ENCODE results near the gene TFB2M.

TFB2M gene

GRCh38 chr1:246511203-246511602, 54.9 kb downstream of the TFB2M start:
- no peak for DNase-seq

DNA sequence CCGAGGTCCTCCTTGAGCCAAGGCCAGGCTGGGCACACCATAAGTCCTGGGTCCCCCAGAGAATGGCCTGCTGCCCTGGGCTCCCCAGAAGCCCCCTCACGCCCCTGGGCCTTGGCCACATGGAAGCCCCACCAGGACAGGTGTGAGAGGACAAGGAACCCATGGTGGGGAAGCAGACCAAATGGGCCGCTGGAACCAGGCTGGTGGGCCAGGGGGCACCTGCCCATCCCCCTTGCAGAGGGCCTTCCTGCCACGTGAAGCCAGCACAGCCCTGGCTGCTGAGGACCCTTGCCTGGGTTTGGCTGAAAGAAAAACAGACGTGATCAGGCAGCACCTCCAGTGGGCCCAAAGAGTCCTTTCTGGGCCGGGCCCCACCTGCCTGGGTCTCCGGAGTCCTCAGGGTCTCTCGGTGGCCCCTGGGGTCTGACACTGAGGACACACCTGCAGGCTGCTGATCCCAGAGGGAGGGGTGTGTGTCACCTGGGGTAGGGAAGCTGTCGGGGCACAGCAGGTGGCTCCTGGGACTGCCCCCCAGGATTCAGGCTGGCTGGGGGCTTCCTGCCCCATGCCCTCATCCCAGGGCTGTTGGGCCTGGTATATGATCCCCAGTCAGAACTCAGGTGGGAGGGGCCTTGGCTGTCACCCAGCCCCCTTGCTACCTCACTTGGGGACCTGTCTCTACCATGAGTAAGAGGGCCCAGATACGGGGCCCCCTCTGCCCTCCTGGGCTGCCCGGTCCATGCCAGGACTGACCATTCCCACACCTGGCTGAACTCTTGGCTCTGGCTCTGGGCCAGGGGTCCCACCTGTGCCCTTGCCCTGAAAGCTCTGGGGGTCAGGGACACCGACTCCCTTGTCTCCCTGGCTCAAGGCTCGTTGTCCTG, 55.7 kb downstream of the TFB2M start:
- no peak for DNase-seq

DNA sequence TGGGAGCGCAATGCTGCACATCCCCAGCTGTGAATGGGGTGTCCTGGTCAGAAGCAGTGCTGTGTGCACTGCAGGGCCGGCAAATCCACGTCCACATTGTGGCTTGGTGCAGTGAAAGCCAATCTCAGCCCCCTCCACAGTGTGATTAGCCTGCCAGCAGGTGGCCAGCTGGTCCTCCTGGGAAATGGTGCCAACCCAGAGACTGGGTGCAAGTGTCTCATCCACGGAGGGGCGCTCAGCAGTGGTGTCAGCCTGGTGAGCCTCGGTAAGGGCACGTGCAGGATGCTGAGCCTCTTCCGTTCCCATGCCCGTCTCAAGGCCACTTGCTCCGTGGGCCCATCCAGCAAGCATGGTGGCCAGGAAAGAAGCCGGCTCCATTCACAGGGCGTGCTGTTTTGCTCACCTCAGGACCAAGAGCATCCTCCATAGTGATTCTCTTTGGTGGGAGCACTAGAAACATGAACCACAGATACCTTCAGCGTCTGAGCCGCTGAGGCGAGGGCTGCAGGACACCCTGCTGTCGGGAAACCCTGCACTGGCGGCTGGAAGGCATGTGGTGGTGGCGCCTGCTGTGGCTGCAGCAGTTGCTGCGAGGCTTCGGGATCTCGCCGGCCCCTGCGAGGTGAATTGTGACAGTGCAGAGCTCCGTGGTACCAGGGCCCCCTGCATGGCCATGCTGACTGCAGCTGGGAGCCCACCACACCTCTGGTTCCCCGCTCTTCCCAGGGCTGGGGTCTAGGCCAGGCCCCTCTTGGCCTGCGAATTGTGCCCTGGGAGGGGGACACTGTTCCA, 57.0 kb downstream of the TFB2M start:
- DNase-seq: no peak

DNA sequence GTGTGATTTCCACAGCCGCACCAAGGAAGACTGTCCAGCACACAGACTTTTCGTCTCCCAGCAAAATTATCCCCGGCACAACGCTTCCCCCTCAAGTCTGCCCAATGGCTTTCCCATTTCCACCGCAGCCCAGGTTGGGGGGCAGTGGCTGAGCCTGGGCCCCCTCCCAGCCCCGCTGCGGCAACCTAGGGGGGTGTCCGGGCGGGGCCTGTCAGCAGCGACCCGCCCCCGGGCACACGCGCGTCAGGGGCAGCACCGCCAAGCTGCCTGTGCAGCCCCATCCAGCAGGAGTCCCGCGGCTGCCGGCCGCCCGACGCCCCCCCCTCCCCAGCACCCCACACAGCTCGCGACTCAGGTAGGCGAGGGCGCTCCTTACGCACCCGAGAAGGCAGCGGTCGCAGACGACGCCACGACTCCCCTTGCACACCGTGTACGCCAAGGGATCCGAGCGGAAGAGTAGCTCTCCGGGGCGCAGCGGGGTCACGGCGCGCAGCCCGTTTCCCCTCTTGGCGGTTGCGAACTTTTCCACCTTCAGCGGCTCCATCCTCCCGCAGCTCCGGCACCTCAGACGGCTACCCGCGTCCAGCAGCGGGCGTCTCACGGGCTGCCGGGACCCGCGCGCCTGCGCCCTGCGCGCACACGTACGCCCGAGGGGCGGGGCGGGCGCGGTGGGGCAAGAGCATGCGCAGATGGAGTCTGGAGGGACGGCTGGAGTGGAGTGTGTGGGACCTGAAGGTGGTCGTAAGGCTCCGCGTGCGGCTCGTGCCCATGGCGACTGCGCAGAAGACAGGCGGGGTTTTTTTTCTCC, 59.2 kb downstream of the TFB2M start, which contains the start of gene SMYD3:
Gene SMYD3, minus strand, starts transcription at position 606 of the 808 bp plus-strand sequence.
- peak; percentile 71 for DNase-seq

GRCh38 chr1:246506367-246506673, 59.7 kb downstream of the TFB2M start:
- no peak for DNase-seq

DNA sequence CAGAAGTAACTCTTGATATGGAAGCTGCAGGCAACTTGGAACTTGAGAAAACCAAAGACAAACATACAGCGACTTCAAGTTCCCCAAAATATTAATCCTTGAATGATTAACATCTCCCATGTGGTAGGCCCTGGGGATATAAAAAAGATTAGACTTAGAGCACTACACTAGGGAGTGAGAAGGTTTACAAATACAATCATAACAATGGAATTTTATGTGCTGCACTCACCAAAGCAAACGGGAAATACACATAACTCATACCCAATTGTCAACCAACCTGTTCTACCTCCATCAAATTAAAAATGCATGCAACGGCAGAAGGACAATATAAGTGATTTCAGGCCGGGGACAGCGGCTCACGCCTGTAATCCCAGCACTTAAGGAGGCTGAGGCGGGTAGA, 62.7 kb downstream of the TFB2M start:
- DNase-seq: no peak

DNA sequence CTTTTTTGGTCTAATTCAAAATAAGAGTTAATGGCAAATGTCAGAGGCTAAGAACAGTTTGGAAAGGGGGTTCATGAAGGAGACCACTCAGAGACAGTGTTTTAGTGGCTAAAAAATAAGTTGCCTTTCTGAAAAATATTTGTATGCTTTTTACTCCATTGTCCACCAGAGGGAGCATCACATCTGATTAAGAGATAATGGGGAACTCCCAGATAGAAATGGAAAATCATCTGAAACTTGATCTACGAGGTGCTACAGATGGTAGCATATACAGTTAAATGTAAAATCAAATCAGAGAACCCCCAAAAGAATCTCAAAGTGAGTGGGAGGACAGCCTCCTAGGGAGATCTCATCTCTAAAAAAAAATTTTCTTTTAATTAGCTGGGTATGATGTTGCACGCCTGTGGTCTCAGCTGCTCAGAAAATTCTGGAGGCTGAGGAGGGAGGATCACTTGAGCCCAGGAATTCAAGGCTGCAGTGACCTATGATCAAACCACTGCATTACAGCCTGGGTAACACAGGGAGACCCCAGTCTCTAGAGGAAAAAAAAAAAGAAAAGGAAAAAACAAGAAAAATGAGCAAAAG, 68.6 kb downstream of the TFB2M start:
- DNase-seq: no peak

GRCh38 chr1:246492611-246493245, 73.3 kb downstream of the TFB2M start:
- peak; percentile 35 for DNase-seq

DNA sequence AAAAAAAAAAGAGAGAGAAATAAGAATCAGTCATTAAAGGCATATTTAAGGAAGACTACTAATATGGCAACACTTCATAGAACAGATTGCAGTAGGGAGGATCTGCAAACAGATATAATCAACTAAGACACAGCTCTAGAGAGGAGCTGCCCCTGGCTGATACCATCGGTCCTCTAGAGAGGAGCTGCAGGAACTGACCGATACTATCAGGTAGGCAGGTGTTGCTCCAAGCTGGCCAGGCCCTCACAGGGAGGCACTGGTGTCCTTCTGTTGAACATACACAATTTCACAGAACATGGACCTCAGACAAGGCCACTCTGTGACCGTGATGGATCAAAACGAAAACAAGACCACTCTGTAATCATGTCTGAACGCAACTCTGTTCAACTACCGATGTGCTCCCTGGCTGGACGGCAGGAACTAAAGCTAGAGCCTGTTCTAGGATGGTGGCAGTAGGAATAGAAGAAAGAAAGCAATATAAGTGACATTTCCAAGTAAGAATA, 74.5 kb downstream of the TFB2M start:
- DNase-seq: no peak
